Heart left ventricle (tissue), 13 donors: Measurements from ENCODE around the gene LPP.

Experiments
- POLR2A ChIP-seq, 2 donors: fragments of 450-650 bp; IDR thresholded peaks; one replicate each; pipeline ENCODE4 v1.6.1; 2017; ENCODE audit warnings: antibody characterized with exemption in 2 of 2, mild to moderate bottlenecking in 2 of 2, moderate library complexity in 2 of 2
- TF ChIP-seq, protein P1 (sequence below), 12 donors: fragments of 200-600 bp; sonication (generic) in 4 of 12; IDR thresholded peaks; one replicate each; pipeline versions ENCODE4 v1.5.0 to v1.8.0; 2018 to 2022; ENCODE audit warnings: antibody characterized with exemption in 12 of 12, mild to moderate bottlenecking in 5 of 12
- donor health status: ischemic (EF 13 %, LVEDD 7.1; RV severe dilation, severe dysfunction).
- donor health status: DM: no; HTN: yes; CAD: no.
- donor health status: DM: no; HTN: no; CAD: no.
- donor health status: ischemic (EF 25% LVEDD 6.9; RV normal size, moderate dysfunction).
- donor health status: ischemic (EF 25% LVEDD 5.7; RV mildly dilated, moderate dysfunction).
- donor health status: ischemic (EF 35%, LVEDD 5.7; RV mildly dilated, moderate dysfunction).
- donor health status: nonischemic (EF 11% LVEDD 7.7; RV severe dilation, severe dysfunction).
- donor health status: DM: yes; HTN: yes; CAD: no.
- donor health status: PGD.
- donor health status: ischemic (EF 29% LVEDD 5.4; RV normal size, mild dysfunction).
- donor health status: nonischemic (EF 23%, LVEDD 6.1; RV moderate dilation, normal function).

DNA sequence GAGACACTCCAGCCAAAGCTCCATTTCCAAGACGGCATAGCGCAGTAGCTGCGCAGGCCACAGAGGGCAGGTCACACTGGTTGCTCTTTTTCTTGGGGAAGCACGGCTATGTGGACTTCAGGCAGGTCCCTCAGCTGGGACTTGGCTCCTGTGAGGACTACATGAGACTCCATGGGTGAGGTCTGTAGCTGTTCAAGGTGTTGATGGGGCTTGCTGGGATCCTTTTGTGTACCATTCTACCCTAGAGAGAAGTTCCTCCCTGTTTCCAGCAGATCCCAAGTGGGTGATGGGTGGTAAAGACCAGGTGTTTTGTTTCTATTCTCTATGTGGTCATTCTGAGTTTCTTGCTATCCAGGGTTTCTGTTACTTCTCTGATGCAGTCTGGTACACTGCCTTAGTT is 183.3 kb downstream of the LPP start:
- TF ChIP-seq, protein P1, sequence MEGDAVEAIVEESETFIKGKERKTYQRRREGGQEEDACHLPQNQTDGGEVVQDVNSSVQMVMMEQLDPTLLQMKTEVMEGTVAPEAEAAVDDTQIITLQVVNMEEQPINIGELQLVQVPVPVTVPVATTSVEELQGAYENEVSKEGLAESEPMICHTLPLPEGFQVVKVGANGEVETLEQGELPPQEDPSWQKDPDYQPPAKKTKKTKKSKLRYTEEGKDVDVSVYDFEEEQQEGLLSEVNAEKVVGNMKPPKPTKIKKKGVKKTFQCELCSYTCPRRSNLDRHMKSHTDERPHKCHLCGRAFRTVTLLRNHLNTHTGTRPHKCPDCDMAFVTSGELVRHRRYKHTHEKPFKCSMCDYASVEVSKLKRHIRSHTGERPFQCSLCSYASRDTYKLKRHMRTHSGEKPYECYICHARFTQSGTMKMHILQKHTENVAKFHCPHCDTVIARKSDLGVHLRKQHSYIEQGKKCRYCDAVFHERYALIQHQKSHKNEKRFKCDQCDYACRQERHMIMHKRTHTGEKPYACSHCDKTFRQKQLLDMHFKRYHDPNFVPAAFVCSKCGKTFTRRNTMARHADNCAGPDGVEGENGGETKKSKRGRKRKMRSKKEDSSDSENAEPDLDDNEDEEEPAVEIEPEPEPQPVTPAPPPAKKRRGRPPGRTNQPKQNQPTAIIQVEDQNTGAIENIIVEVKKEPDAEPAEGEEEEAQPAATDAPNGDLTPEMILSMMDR (IDR thresholded peaks at IDR 0.05), result no peak
- no peak for TF ChIP-seq POLR2A (IDR thresholded peaks at IDR 0.05)
